CD4-positive, alpha-beta memory T cell (primary cell): Measurements from ENCODE around the gene FBXO2. TPM values are rescaled to one million over a fixed set of nuclear protein-coding genes. Genes with fewer than 3 reads are reported as not detected.

Source experiments
- CTCF ChIA-PET: fragments of 350-600 bp; sonication (Branson Sonifier 250); formaldehyde crosslinking; loops from one replicate; lab custom pipeline; 2021; ENCODE audit warnings: inconsistent platforms; ENCODE audit not compliant: partially characterized antibody; lab: Charles Lee
- POLR2A ChIA-PET: fragments of 350-600 bp; sonication (Branson Sonifier 250); formaldehyde crosslinking; loops from one replicate; lab custom pipeline; 2021; ENCODE audit not compliant: partially characterized antibody; lab: Charles Lee
- DNase-seq, 5 donors: peaks; one replicate each; pipeline versions ENCODE4 v3.0.0 to v3.0.0-alpha.2; 2020 to 2022; ENCODE audit warnings: mixed read lengths in 1 of 5
- H3K27ac ChIP-seq: one replicate; pipeline ENCODE4 v1.7.0; 2013; ENCODE audit warnings: low read depth, low read length
- H3K27me3 ChIP-seq: 2 replicates; pipeline ENCODE4 v1.7.0; 2013; ENCODE audit warnings: mild to moderate bottlenecking, low read length, moderate library complexity; ENCODE audit not compliant: insufficient read depth
- H3K36me3 ChIP-seq: 2 replicates; pipeline ENCODE4 v1.7.0; 2013; ENCODE audit warnings: mild to moderate bottlenecking, low read length, moderate library complexity; ENCODE audit not compliant: insufficient read depth
- H3K4me1 ChIP-seq: 2 replicates; pipeline ENCODE4 v1.7.0; 2013; ENCODE audit warnings: mild to moderate bottlenecking, low read length, moderate library complexity; ENCODE audit not compliant: insufficient read depth
- H3K4me3 ChIP-seq, 2 donors: one replicate each; pipeline ENCODE4 v1.7.0; 2013; ENCODE audit warnings: low read length in 2 of 2, mild to moderate bottlenecking in 1 of 2
- H3K9me3 ChIP-seq, 2 donors: one replicate each; pipeline ENCODE4 v1.7.0; 2013; ENCODE audit warnings: low read length in 2 of 2, control low read depth in 1 of 2; ENCODE audit not compliant: control insufficient read depth in 1 of 2
- H3K27ac Mint-ChIP-seq, 7 donors: one replicate each; pipeline ENCODE4 v1.8.0; 2020 to 2021; ENCODE audit warnings: mixed read lengths in 7 of 7, mild to moderate bottlenecking in 6 of 7, inconsistent platforms in 3 of 7, moderate library complexity in 3 of 7
- H3K27me3 Mint-ChIP-seq, 2 donors: one replicate each; pipeline ENCODE4 v1.8.0; 2020 to 2021; ENCODE audit warnings: mixed read lengths in 2 of 2
- H3K36me3 Mint-ChIP-seq, 2 donors: one replicate each; pipeline ENCODE4 v1.8.0; 2020 to 2021; ENCODE audit warnings: mixed read lengths in 2 of 2, inconsistent platforms in 1 of 2, mild to moderate bottlenecking in 1 of 2
- H3K4me1 Mint-ChIP-seq, 4 donors: one replicate each; pipeline ENCODE4 v1.8.0; 2020 to 2021; ENCODE audit warnings: mixed read lengths in 4 of 4, mild to moderate bottlenecking in 1 of 4
- H3K4me3 Mint-ChIP-seq, 8 donors: one replicate each; pipeline ENCODE4 v1.8.0; 2020 to 2021; ENCODE audit warnings: mixed read lengths in 8 of 8, mild to moderate bottlenecking in 7 of 8, moderate library complexity in 6 of 8, inconsistent platforms in 3 of 8
- H3K9me3 Mint-ChIP-seq, 8 donors: one replicate each; pipeline ENCODE4 v1.8.0; 2020 to 2021; ENCODE audit warnings: mixed read lengths in 8 of 8, mild to moderate bottlenecking in 5 of 8, inconsistent platforms in 3 of 8, moderate library complexity in 1 of 8
- intact Hi-C: fragments of 100-400 bp; cut with micrococcal nuclease; formaldehyde crosslinking; loops from one replicate; pipeline ENCODE4 v1.15.1; 2023
- polyA plus RNA-seq, 2 donors: library from polyadenylated mRNA; unstranded; fragments of 300-500 nt; fragmentation: Illumina TruSeq; gene quantifications; one replicate each; pipeline ENCODE4 v1.2.3, GENCODE V29; 2021
- total RNA-seq, 2 experiments: library from RNA; stranded (reverse); gene quantifications; one replicate each; pipeline ENCODE4 v1.2.3, GENCODE V29; 2021

Gene FBXO2
- total and polyA plus RNA-seq, 4 experiments from 2014 or later: 4.1 to 7.5 (median 4.7) TPM

DNA sequence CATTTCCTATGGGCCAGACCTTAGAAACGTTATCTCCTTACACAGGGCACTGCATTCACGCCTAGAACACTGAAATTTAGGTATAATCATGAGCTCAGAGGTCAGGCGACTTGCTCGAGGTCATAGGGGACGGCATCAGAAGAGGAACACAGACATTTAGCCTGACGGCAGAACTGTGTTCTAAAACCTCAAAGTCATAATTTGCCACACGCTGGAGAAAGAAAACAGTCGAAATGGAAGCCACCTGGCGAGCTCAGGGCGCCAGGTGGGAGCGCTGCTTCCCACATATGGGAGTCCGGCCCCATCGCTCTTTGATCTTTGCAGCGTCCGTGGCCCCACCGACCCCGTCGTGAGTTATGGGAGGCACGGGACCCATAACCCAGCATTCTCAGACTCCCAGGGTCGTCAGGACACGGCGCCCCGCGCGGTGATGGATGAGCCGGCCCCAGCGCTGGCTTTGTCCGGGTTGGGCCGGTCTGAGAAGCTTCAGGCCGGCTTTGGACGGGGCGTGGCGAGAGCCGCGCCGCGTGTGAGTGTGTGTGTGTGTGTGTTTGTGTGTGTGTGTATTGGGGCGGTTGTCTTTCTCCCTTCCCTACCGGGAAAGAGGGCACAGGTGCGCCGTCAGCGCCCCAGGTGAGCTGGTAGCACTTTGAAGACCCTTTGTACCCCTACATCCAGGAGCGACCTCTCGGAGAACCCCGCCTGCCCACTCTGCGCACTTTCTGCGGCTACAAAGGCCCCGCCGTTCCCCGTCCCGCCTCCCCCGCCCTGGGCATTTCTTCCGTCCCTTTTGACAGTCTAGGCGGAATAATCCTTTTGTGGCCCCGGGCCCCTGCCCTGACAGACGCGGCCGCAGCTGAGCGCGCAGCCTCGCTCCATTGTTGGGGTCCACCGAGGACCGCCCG, 36.4 kb upstream of the FBXO2 start:
- no peak for DNase-seq
- Histone ChIP-seq H3K4me1 (peaks cover 27% of the 10 kb centered on the region), H3K9me3 (no peaks in the 10 kb centered on the region), H3K27me3 (no peaks in the 10 kb centered on the region), H3K36me3 (no peaks in the 10 kb centered on the region), H3K27ac (no peak overlapping the region), H3K4me3 (no peak overlapping the region)
- CTCF ChIA-PET: interaction anchor here (1.1 to 1.5 kb wide), 2 partner anchors 20 to 37 kb away, joined by 3 to 5 read pairs; partner anchors contain the start of gene FBXO2
- intact Hi-C loops: no loop called here
- Mint-ChIP-seq H3K4me3 (peak overlapping the region in 7 of 8 donors; percentile 54 to 82 (median 69)), H3K36me3 (no peaks in the 10 kb centered on the region), H3K27me3 (peaks cover 28 to 36% of the 10 kb centered on the region in 2 donors), H3K9me3 (peaks cover 0 to 2% (median 0%) of the 10 kb centered on the region in 8 donors), H3K27ac (peak overlapping the region in 1 of 7 donors; percentile 66), H3K4me1 (peaks cover 15 to 31% (median 25%) of the 10 kb centered on the region in 4 donors)
- POLR2A ChIA-PET: interaction anchor here (1.2 to 1.3 kb wide), 3 partner anchors 9 to 29 kb away, joined by 3 to 6 read pairs (median 4); partner anchors contain the start of genes FBXO6 and MAD2L2

DNA sequence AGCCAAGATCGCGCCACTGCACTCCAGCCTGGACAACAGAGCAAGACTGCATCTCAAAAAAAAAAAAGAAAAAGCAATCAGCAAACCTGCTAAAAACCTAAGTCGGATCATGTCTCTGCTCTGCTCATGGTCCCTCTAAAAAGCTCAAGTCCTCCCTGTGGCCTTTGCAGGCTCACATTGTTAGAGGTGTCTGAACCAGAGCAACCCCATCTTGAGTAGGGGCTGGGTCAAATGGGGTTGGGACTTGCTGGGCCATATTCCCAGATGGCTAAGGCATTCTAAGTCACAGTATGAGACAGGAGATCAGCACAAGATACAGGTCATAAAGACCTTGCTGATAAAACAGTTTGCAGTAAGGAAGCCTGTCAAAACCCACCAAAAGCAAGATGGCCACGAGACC, 34.3 kb upstream of the FBXO2 start:
- H3K27me3 Mint-ChIP-seq: peaks cover 25 to 31% of the 10 kb centered on the region in 2 donors
- ChIA-PET POLR2A (no interaction called here), CTCF (no interaction called here)
- Histone ChIP-seq H3K27ac (no peak overlapping the region), H3K4me1 (peaks cover 27% of the 10 kb centered on the region), H3K4me3 (no peak overlapping the region), H3K36me3 (no peaks in the 10 kb centered on the region), H3K9me3 (no peaks in the 10 kb centered on the region), H3K27me3 (no peaks in the 10 kb centered on the region)
- DNase-seq: no peak
- no peaks in the 10 kb centered on the region for H3K36me3 Mint-ChIP-seq
- no peak overlapping the region for H3K4me3 Mint-ChIP-seq
- H3K27ac Mint-ChIP-seq: no peak overlapping the region
- intact Hi-C loops: no loop called here
- peaks cover 0 to 2% (median 0%) of the 10 kb centered on the region in 8 donors for H3K9me3 Mint-ChIP-seq
- peaks cover 13 to 26% (median 21%) of the 10 kb centered on the region in 4 donors for H3K4me1 Mint-ChIP-seq

DNA sequence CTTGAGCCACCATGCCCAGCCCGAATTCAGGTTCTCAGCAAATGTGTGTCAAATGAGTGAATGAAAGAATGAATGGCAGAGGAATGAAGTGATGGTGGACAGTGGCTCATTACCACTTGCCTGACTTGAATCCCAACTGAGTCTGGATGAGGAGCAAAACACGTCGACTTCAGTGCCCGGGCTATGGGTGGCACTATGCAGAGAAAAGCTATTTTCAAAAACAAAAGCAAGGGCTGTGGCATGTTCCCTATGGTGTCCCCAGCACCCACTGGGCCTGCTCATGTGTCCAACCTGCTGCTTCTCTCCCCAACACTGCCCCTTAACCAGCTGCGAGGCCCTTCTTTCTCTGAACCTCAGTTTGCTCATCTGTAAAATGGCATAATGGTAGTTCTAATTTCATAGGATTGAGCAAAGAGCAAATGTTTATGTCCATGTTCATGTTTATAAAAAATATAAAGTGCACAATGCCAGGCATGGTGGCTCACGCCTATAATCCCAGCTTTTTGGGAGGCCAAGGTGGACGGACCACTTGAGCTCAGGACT, 31.1 kb upstream of the FBXO2 start:
- no peak for DNase-seq
- H3K4me3 Mint-ChIP-seq: no peak overlapping the region
- peaks cover 12% of the 10 kb centered on the region for H3K4me1 ChIP-seq
- no peaks in the 10 kb centered on the region for H3K36me3 ChIP-seq
- H3K9me3 ChIP-seq: no peaks in the 10 kb centered on the region
- ChIA-PET CTCF (interaction anchor here (1.1 to 1.5 kb wide), 3 partner anchors 9 to 34 kb away, joined by 3 to 4 read pairs (median 4); no protein-coding TSS in a partner anchor), POLR2A (interaction anchor here (0.9 to 1.1 kb wide), 2 partner anchors 10 to 22 kb away, joined by 3 to 4 read pairs; partner anchors contain the start of gene FBXO6)
- H3K9me3 Mint-ChIP-seq: peaks cover 0 to 1% (median 0%) of the 10 kb centered on the region in 8 donors
- H3K27me3 ChIP-seq: no peaks in the 10 kb centered on the region
- intact Hi-C loops: no loop called here
- no peak overlapping the region for H3K4me3 ChIP-seq
- H3K27me3 Mint-ChIP-seq: peaks cover 16 to 18% of the 10 kb centered on the region in 2 donors
- H3K4me1 Mint-ChIP-seq: peaks cover 5 to 15% (median 9%) of the 10 kb centered on the region in 4 donors
- H3K27ac ChIP-seq: no peak overlapping the region
- H3K27ac Mint-ChIP-seq: no peak overlapping the region
- peaks cover 0 to 2% of the 10 kb centered on the region in 2 donors for H3K36me3 Mint-ChIP-seq

DNA sequence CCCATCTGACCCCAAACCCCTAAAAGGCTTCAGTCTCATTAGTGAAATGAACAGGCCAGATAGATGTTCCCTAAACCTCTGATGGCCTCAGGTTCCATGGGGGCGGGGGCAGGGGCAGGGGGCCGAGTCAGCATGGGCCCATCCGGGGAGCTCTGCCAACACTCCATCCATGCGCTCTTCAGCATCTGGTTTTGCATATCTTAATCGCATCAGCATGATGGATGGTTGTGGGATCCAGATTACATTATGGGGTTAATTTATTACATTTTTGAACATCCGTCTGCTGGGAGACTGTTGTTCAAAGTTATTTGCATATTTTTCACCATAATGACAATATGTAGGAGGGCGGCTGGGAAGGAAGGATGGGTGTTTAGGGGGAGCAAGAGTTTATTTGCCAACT, 29.8 kb upstream of the FBXO2 start:
- Histone ChIP-seq H3K27ac (no peak overlapping the region), H3K9me3 (no peaks in the 10 kb centered on the region), H3K4me1 (peaks cover 18% of the 10 kb centered on the region), H3K27me3 (no peaks in the 10 kb centered on the region), H3K4me3 (no peak overlapping the region), H3K36me3 (no peaks in the 10 kb centered on the region)
- CTCF ChIA-PET: no interaction called here
- H3K36me3 Mint-ChIP-seq: peaks cover 0 to 2% of the 10 kb centered on the region in 2 donors
- H3K4me1 Mint-ChIP-seq: peaks cover 7 to 19% (median 14%) of the 10 kb centered on the region in 4 donors
- intact Hi-C loops: loop anchor here (5.0 kb wide), 3 partner anchors 33 to 123 kb away; partner anchors contain the start of genes CLCN6 and MTHFR
- DNase-seq: no peak
- no peak overlapping the region for H3K4me3 Mint-ChIP-seq
- peak overlapping the region in 1 of 7 donors; percentile 35 for H3K27ac Mint-ChIP-seq
- POLR2A ChIA-PET: no interaction called here
- H3K9me3 Mint-ChIP-seq: peaks cover 0 to 1% (median 0%) of the 10 kb centered on the region in 8 donors
- H3K27me3 Mint-ChIP-seq: peaks cover 9 to 11% of the 10 kb centered on the region in 2 donors

DNA sequence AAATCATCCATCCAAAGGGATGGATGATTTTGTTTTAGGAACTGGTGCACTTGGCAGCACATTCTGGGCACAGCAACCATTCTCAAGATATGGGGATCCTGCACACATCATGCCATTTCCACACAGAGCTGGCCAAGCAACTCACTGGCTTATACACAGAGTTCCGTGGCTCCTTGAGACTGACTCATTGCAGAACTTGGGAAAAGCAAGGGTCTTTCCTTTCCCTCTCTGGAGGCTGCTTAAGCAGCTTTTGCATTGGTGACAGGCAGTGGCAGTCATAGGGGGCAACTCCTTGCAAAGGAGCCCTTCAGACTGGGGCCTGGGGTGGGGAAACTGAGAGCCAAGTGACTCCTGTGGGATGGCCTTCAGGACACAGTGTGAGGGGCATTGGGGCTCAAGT, 28.6 kb upstream of the FBXO2 start:
- Histone ChIP-seq H3K4me3 (no peak overlapping the region), H3K27me3 (no peaks in the 10 kb centered on the region), H3K27ac (no peak overlapping the region), H3K9me3 (no peaks in the 10 kb centered on the region), H3K36me3 (no peaks in the 10 kb centered on the region), H3K4me1 (peaks cover 21% of the 10 kb centered on the region)
- ChIA-PET POLR2A (interaction anchor here (1.0 to 3.7 kb wide), 5 partner anchors 9 to 226 kb away, joined by 3 to 40 read pairs (median 14); partner anchors contain the start of gene FBXO6), CTCF (interaction anchor here (0.6 to 3.0 kb wide), 5 partner anchors 18 to 410 kb away, joined by 3 to 28 read pairs (median 5); partner anchors contain the start of genes FBXO6 and UBIAD1)
- Mint-ChIP-seq H3K27ac (peak overlapping the region in 1 of 7 donors; percentile 37), H3K4me3 (peak overlapping the region in 1 of 8 donors; percentile 41), H3K9me3 (peaks cover 0 to 1% (median 0%) of the 10 kb centered on the region in 8 donors), H3K27me3 (peaks cover 5 to 8% of the 10 kb centered on the region in 2 donors), H3K4me1 (peaks cover 10 to 25% (median 18%) of the 10 kb centered on the region in 4 donors), H3K36me3 (peaks cover 0 to 3% of the 10 kb centered on the region in 2 donors)
- intact Hi-C loops: loop anchor here (5.0 kb wide), 3 partner anchors 35 to 125 kb away; partner anchors contain the start of genes CLCN6 and MTHFR
- DNase-seq: no peak

DNA sequence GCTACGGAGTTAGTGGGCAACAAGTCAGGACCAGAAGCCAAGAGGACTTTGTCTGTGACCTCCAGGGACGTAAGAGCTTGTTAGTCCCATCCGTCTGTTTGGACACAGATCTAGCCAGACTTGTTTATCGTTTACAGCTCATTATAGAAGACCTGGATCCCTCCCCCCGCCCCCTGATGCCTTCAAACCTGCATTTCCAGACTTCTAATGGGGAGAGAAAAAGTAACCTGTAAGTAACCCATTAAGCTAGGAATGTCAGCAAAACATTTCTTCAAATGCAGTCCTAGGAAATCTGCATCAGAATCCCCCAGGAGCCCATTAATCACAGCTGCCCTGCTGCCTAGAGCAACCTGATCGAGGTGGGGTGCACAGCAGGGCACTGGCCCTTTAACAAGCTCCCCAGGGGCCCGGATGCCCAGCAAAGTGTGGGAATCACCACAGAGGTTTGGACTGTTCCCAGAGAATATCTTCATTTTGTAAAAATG, 28.1 kb upstream of the FBXO2 start:
- peaks cover 21% of the 10 kb centered on the region for H3K4me1 ChIP-seq
- Mint-ChIP-seq H3K4me3 (peak overlapping the region; percentile 65 to 99 (median 95)), H3K4me1 (peaks cover 10 to 25% (median 18%) of the 10 kb centered on the region in 4 donors), H3K36me3 (peaks cover 0 to 3% of the 10 kb centered on the region in 2 donors), H3K9me3 (peaks cover 0 to 1% (median 0%) of the 10 kb centered on the region in 8 donors), H3K27ac (peak overlapping the region in 4 of 7 donors; percentile 30 to 91 (median 50)), H3K27me3 (peaks cover 2 to 5% of the 10 kb centered on the region in 2 donors)
- no peak for DNase-seq
- no peaks in the 10 kb centered on the region for H3K27me3 ChIP-seq
- no peak overlapping the region for H3K27ac ChIP-seq
- ChIA-PET CTCF (interaction anchor here (0.6 to 3.0 kb wide), 7 partner anchors 13 to 409 kb away, joined by 3 to 28 read pairs (median 4); partner anchors contain the start of genes FBXO6 and UBIAD1), POLR2A (interaction anchor here (0.8 to 3.7 kb wide), 9 partner anchors 9 to 226 kb away, joined by 3 to 40 read pairs (median 8); partner anchors contain the start of genes FBXO2, FBXO44 and FBXO6)
- H3K4me3 ChIP-seq: no peak overlapping the region
- intact Hi-C loops: loop anchor here (5.0 kb wide), 3 partner anchors 35 to 125 kb away; partner anchors contain the start of genes CLCN6 and MTHFR
- peaks cover under 1% of the 10 kb centered on the region for H3K36me3 ChIP-seq
- no peaks in the 10 kb centered on the region for H3K9me3 ChIP-seq
